Neural progenitor cell (in vitro differentiated cells): ENCODE data around the gene ARHGAP20. TPM values are rescaled to one million over a fixed set of nuclear protein-coding genes. Genes with fewer than 3 reads are reported as not detected.

Experiments used
- DNase-seq: peaks from one replicate; pipeline ENCODE4 v3.0.0-alpha.2; 2016; ENCODE audit warnings: low spot score
- H2AFZ ChIP-seq: fragments of 200-600 bp; sonication (generic); replicated peaks from 2 replicates; pipeline ENCODE4 v1.6.1; 2016; ENCODE audit warnings: antibody characterized with exemption
- H3F3A ChIP-seq: fragments of 200-600 bp; sonication (generic); 2 replicates; pipeline ENCODE4 v1.6.1; 2016; ENCODE audit warnings: antibody characterized with exemption, low read depth
- H3K27ac ChIP-seq: fragments of 200-600 bp; sonication (generic); 2 replicates; pipeline ENCODE4 v1.5.1; 2016; ENCODE audit warnings: mild to moderate bottlenecking
- H3K27me3 ChIP-seq: fragments of 200-600 bp; sonication (generic); 2 replicates; pipeline ENCODE4 v1.6.1; 2016; ENCODE audit warnings: mild to moderate bottlenecking, moderate library complexity
- H3K36me3 ChIP-seq: fragments of 200-600 bp; sonication (generic); 2 replicates; pipeline ENCODE4 v1.5.1; 2016
- H3K4me1 ChIP-seq: fragments of 200-600 bp; sonication (generic); 2 replicates; pipeline ENCODE4 v1.6.1; 2016; ENCODE audit warnings: mixed run types
- H3K4me2 ChIP-seq: fragments of 200-600 bp; sonication (generic); 2 replicates; pipeline ENCODE4 v1.6.1; 2016
- H3K4me3 ChIP-seq: fragments of 200-600 bp; sonication (generic); 2 replicates; pipeline ENCODE4 v1.5.1; 2016
- H3K79me2 ChIP-seq: fragments of 200-600 bp; sonication (generic); 2 replicates; pipeline ENCODE4 v1.6.1; 2016; ENCODE audit warnings: low read depth
- H3K9ac ChIP-seq: fragments of 200-600 bp; sonication (generic); 2 replicates; pipeline ENCODE4 v1.6.1; 2016
- H3K9me3 ChIP-seq: fragments of 200-600 bp; sonication (generic); 2 replicates; pipeline ENCODE4 v1.5.1; 2016; ENCODE audit warnings: low read depth
- H4K20me1 ChIP-seq: fragments of 200-600 bp; sonication (generic); 2 replicates; pipeline ENCODE4 v1.6.1; 2016; ENCODE audit warnings: low read depth
- H3K27ac Mint-ChIP-seq: 3 replicates; pipeline ENCODE4 v1.8.0; 2021; ENCODE audit warnings: mixed read lengths
- H3K27me3 Mint-ChIP-seq: 2 replicates; pipeline ENCODE4 v1.8.0; 2022; ENCODE audit warnings: low read depth, mild to moderate bottlenecking, inconsistent platforms, moderate library complexity, mixed read lengths; ENCODE audit not compliant: insufficient read depth
- H3K36me3 Mint-ChIP-seq: 3 replicates; pipeline ENCODE4 v1.8.0; 2021; ENCODE audit warnings: mixed read lengths
- H3K4me1 Mint-ChIP-seq: 3 replicates; pipeline ENCODE4 v1.8.0; 2021; ENCODE audit warnings: mixed read lengths
- H3K4me3 Mint-ChIP-seq: 3 replicates; pipeline ENCODE4 v1.8.0; 2021; ENCODE audit warnings: mild to moderate bottlenecking, moderate library complexity, mixed read lengths
- H3K9me3 Mint-ChIP-seq: 3 replicates; pipeline ENCODE4 v1.8.0; 2020; ENCODE audit warnings: mixed read lengths
- CTCF ChIP-seq: fragments of 200-600 bp; sonication (generic); IDR thresholded peaks from 2 replicates; pipeline ENCODE4 v1.5.1; 2017; ENCODE audit warnings: antibody characterized with exemption, mild to moderate bottlenecking
- EZH2 ChIP-seq: fragments of 200-600 bp; sonication (generic); IDR thresholded peaks from 2 replicates; pipeline ENCODE4 v1.6.1; 2017; ENCODE audit warnings: antibody characterized with exemption, mild to moderate bottlenecking, moderate library complexity
- EZH2phosphoT487 ChIP-seq: fragments of 200-600 bp; sonication (generic); IDR thresholded peaks from 2 replicates; pipeline ENCODE4 v1.6.1; 2017; ENCODE audit warnings: antibody characterized with exemption
- total RNA-seq: library from RNA; depleted of rRNA; stranded (reverse); fragments of >200 nt; gene quantifications from 2 replicates; pipeline ENCODE4 v1.2.3, GENCODE V29; 2015; ENCODE audit warnings: low replicate concordance

ARHGAP20 gene
- total RNA-seq, 1 donor from 2014 or later, result not detected

DNA sequence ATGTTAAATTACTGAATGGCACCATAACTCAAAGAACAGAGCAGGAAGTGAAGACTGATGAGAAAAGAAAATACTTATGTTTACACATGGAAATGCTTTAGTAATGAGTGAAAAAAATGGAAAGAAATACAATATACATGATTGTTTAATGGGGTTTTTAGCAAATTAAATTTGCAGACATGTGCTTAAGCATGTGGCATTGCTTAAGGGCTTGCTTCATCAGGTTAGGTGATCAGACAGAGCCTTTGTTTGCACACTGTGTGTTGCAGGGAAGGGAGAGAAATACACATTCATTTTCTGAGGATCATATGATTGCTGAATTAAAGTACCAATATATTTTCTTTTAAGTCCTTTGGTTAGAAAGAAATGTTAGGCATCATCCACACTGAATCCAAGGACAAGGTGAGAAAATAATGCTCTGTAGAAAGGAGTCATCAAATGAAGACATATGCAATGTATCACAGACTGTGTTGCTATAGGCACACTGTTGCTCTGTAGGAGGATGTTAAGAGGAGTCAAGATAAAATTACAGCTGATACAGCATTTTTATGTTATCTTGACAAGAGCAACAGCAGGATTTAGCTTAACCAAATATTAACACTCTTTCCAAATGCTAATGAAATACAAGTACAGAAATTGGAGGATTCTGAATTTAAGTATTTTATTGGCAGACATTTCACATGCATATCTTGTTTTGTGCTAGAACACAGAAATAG is 23.4 kb upstream of the ARHGAP20 start:
- no peaks in the 10 kb centered on the region for H3K9me3 Mint-ChIP-seq
- no peaks in the 10 kb centered on the region for H3K4me1 Mint-ChIP-seq
- H3K79me2 ChIP-seq, result no peaks in the 10 kb centered on the region
- no peak overlapping the region for H3K4me2 ChIP-seq
- H3K9ac ChIP-seq, result no peak overlapping the region
- peaks cover 40% of the 10 kb centered on the region for H3K27me3 ChIP-seq
- no peaks in the 10 kb centered on the region for H3F3A ChIP-seq
- TF ChIP-seq CTCF (no peak), EZH2 (no peak), EZH2phosphoT487 (no peak)
- no peaks in the 10 kb centered on the region for H3K36me3 Mint-ChIP-seq
- no peaks in the 10 kb centered on the region for H3K27me3 Mint-ChIP-seq
- no peak overlapping the region for H3K4me3 Mint-ChIP-seq
- H4K20me1 ChIP-seq, result no peaks in the 10 kb centered on the region
- no peaks in the 10 kb centered on the region for H3K9me3 ChIP-seq
- DNase-seq, result no peak
- H3K4me3 ChIP-seq, result no peak overlapping the region
- H3K27ac ChIP-seq, result no peak overlapping the region
- no peak overlapping the region for H2AFZ ChIP-seq
- H3K27ac Mint-ChIP-seq, result no peak overlapping the region
- no peaks in the 10 kb centered on the region for H3K4me1 ChIP-seq
- no peaks in the 10 kb centered on the region for H3K36me3 ChIP-seq

- DNase-seq, result no peak
- Histone ChIP-seq H3K4me3 (no peak overlapping the region), H3K27me3 (peaks cover 40% of the 10 kb centered on the region), H2AFZ (no peak overlapping the region), H3K4me1 (no peaks in the 10 kb centered on the region), H3K36me3 (no peaks in the 10 kb centered on the region), H3K27ac (no peak overlapping the region), H3F3A (no peaks in the 10 kb centered on the region), H3K9ac (no peak overlapping the region), H3K9me3 (no peaks in the 10 kb centered on the region), H4K20me1 (no peaks in the 10 kb centered on the region), H3K79me2 (no peaks in the 10 kb centered on the region), H3K4me2 (no peak overlapping the region)
- Mint-ChIP-seq H3K9me3 (no peaks in the 10 kb centered on the region), H3K4me3 (no peak overlapping the region), H3K27me3 (no peaks in the 10 kb centered on the region), H3K36me3 (no peaks in the 10 kb centered on the region), H3K27ac (no peak overlapping the region), H3K4me1 (no peaks in the 10 kb centered on the region)
- TF ChIP-seq EZH2 (no peak), CTCF (no peak), EZH2phosphoT487 (no peak)
Measured at GRCh38 chr11:110734790-110735189, 22.6 kb upstream of the ARHGAP20 start.

GRCh38 chr11:110730773-110731172 is 18.5 kb upstream of the ARHGAP20 start:
- DNase-seq, result no peak
- Histone ChIP-seq H3K4me3 (no peak overlapping the region), H3K36me3 (no peaks in the 10 kb centered on the region), H3K9ac (no peak overlapping the region), H3F3A (no peaks in the 10 kb centered on the region), H3K27ac (no peak overlapping the region), H3K9me3 (no peaks in the 10 kb centered on the region), H3K4me2 (no peak overlapping the region), H2AFZ (no peak overlapping the region), H4K20me1 (no peaks in the 10 kb centered on the region), H3K4me1 (no peaks in the 10 kb centered on the region), H3K27me3 (peaks cover 37% of the 10 kb centered on the region), H3K79me2 (no peaks in the 10 kb centered on the region)
- H3K27me3 Mint-ChIP-seq, result no peaks in the 10 kb centered on the region
- H3K4me1 Mint-ChIP-seq, result no peaks in the 10 kb centered on the region
- H3K9me3 Mint-ChIP-seq, result no peaks in the 10 kb centered on the region
- no peak overlapping the region for H3K27ac Mint-ChIP-seq
- H3K36me3 Mint-ChIP-seq, result no peaks in the 10 kb centered on the region
- TF ChIP-seq EZH2phosphoT487, result no peak
- no peak for TF ChIP-seq CTCF
- TF ChIP-seq EZH2, result no peak
- H3K4me3 Mint-ChIP-seq, result no peak overlapping the region
